Measurements from ENCODE around the gene GAGE12J. TPM values are rescaled to one million over a fixed set of nuclear protein-coding genes. Genes with fewer than 3 reads are reported as not detected.

Gene GAGE12J
- total RNA-seq, 1 experiment from 2014 or later: not detected

DNA sequence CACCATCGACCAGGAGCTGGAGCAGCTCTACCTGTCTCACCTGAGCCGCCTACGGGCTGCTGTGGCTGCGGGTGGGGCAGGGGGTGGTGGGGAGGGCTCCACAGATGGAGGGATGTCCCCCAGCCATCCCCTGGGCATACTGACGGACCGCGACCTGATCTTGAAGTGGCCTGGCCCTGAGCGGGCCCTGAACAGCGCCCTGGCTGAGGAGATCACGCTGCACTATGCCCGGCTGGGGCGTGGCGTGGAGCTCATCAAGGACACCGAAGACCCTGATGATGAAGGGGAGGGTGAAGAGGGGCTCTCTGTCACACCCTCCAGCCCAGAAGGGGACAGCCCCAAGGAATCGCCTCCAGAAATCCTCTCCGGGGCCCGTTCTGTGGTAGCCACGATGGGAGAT lies 35.7 kb upstream of the GAGE12J start:
- Histone ChIP-seq H3K4me1 (no peaks in the 10 kb centered on the region), H3K36me3 (ENCODE audit: control insufficient read depth, insufficient read depth, low read length) (no peaks in the 10 kb centered on the region), H3K9me3 (no peaks in the 10 kb centered on the region), H3K27me3 (replicated peaks; ENCODE audit: control insufficient read depth, insufficient read depth, low read length) (no peaks in the 10 kb centered on the region), H3K4me3 (ENCODE audit: low read depth, low read length) (no peak overlapping the region)
- peaks cover 12% of the 10 kb centered on the region for H3K36me3 Mint-ChIP-seq (ENCODE audit: insufficient read depth, unreplicated experiment)
- TF ChIP-seq, protein P1, sequence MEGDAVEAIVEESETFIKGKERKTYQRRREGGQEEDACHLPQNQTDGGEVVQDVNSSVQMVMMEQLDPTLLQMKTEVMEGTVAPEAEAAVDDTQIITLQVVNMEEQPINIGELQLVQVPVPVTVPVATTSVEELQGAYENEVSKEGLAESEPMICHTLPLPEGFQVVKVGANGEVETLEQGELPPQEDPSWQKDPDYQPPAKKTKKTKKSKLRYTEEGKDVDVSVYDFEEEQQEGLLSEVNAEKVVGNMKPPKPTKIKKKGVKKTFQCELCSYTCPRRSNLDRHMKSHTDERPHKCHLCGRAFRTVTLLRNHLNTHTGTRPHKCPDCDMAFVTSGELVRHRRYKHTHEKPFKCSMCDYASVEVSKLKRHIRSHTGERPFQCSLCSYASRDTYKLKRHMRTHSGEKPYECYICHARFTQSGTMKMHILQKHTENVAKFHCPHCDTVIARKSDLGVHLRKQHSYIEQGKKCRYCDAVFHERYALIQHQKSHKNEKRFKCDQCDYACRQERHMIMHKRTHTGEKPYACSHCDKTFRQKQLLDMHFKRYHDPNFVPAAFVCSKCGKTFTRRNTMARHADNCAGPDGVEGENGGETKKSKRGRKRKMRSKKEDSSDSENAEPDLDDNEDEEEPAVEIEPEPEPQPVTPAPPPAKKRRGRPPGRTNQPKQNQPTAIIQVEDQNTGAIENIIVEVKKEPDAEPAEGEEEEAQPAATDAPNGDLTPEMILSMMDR (IDR thresholded peaks at IDR 0.05; ENCODE audit: insufficient read depth in 1 of 2, low read depth in 1 of 2, low read length in 1 of 2, severe bottlenecking in 1 of 2, unreplicated experiment in 1 of 2): no peak
- CTCF ChIA-PET: no interaction called here
- H3K4me1 Mint-ChIP-seq (ENCODE audit: low read depth, unreplicated experiment): no peaks in the 10 kb centered on the region
- DNase-seq: no peak
- POLR2A ChIA-PET: no interaction called here
- intact Hi-C loops (cut with micrococcal nuclease; ENCODE audit: unreplicated experiment): no loop called here
- H3K27me3 Mint-ChIP-seq (ENCODE audit: insufficient read depth, unreplicated experiment): no peaks in the 10 kb centered on the region
- no peaks in the 10 kb centered on the region for H3K9me3 Mint-ChIP-seq (ENCODE audit: unreplicated experiment)
- no peak overlapping the region for H3K4me3 Mint-ChIP-seq (ENCODE audit: unreplicated experiment)
- no peak overlapping the region for H3K27ac Mint-ChIP-seq (ENCODE audit: unreplicated experiment)
- no TSS peak for BruUV-seq (replicated peaks)

DNA sequence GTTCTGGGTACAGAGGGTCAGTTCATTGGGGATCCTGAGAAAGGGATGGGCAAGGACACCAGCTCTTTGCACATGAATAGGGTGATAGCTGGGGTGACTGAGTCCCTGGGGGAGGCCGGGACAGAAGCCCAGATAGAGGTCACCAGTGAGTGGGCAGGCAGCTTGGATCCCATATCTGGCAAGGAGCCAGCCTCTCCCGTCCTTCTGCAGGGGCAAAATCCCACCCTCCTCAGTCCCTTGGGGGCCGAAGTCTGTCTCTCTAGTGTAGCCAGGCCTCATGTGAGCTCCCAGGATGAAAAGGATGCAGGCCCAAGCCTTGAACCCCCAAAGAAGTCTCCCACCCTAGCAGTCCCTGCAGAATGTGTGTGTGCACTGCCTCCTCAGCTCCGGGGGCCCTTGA lies 35.3 kb upstream of the GAGE12J start:
- Histone ChIP-seq H3K9me3 (no peaks in the 10 kb centered on the region), H3K36me3 (ENCODE audit: control insufficient read depth, insufficient read depth, low read length) (no peaks in the 10 kb centered on the region), H3K27me3 (replicated peaks; ENCODE audit: control insufficient read depth, insufficient read depth, low read length) (no peaks in the 10 kb centered on the region), H3K4me1 (no peaks in the 10 kb centered on the region), H3K4me3 (ENCODE audit: low read depth, low read length) (no peak overlapping the region)
- TF ChIP-seq, protein P1 (IDR thresholded peaks at IDR 0.05; ENCODE audit: insufficient read depth in 1 of 2, low read depth in 1 of 2, low read length in 1 of 2, severe bottlenecking in 1 of 2, unreplicated experiment in 1 of 2): no peak
- peaks cover 2% of the 10 kb centered on the region for H3K4me1 Mint-ChIP-seq (ENCODE audit: low read depth, unreplicated experiment)
- POLR2A ChIA-PET: no interaction called here
- H3K36me3 Mint-ChIP-seq (ENCODE audit: insufficient read depth, unreplicated experiment): peaks cover 12% of the 10 kb centered on the region
- H3K27ac Mint-ChIP-seq (ENCODE audit: unreplicated experiment): no peak overlapping the region
- no peak overlapping the region for H3K4me3 Mint-ChIP-seq (ENCODE audit: unreplicated experiment)
- no TSS peak for BruUV-seq (replicated peaks)
- H3K9me3 Mint-ChIP-seq (ENCODE audit: unreplicated experiment): no peaks in the 10 kb centered on the region
- DNase-seq: no peak
- intact Hi-C loops (cut with micrococcal nuclease; ENCODE audit: unreplicated experiment): no loop called here
- CTCF ChIA-PET: no interaction called here
- H3K27me3 Mint-ChIP-seq (ENCODE audit: insufficient read depth, unreplicated experiment): no peaks in the 10 kb centered on the region

DNA sequence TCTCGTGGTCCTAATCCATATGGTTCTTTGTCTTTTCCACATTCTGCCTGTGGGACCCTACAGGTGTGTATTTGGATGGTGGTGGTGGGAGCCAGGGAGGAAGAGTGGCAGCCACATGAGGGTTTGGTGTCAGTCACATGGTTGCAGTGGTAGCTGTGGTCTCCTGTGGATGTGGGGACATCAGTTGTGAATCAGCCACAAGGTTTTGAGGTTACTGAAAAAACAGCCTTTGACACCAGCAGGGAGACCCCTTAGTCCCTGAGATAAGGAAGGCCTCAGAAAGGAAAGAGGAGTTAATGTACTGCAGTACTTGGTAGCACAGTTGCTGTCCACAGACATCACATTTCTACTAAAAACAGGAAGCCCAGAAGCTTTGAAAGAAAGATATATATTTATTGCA lies 34.2 kb upstream of the GAGE12J start:
- Histone ChIP-seq H3K4me1 (no peaks in the 10 kb centered on the region), H3K36me3 (ENCODE audit: control insufficient read depth, insufficient read depth, low read length) (no peaks in the 10 kb centered on the region), H3K4me3 (ENCODE audit: low read depth, low read length) (no peak overlapping the region), H3K9me3 (no peaks in the 10 kb centered on the region), H3K27me3 (replicated peaks; ENCODE audit: control insufficient read depth, insufficient read depth, low read length) (no peaks in the 10 kb centered on the region)
- Mint-ChIP-seq H3K36me3 (ENCODE audit: insufficient read depth, unreplicated experiment) (peaks cover 4% of the 10 kb centered on the region), H3K9me3 (ENCODE audit: unreplicated experiment) (no peaks in the 10 kb centered on the region), H3K4me1 (ENCODE audit: low read depth, unreplicated experiment) (peaks cover 6% of the 10 kb centered on the region), H3K27me3 (ENCODE audit: insufficient read depth, unreplicated experiment) (no peaks in the 10 kb centered on the region), H3K4me3 (ENCODE audit: unreplicated experiment) (no peak overlapping the region), H3K27ac (ENCODE audit: unreplicated experiment) (no peak overlapping the region)
- BruUV-seq (replicated peaks): no TSS peak
- no peak for DNase-seq
- intact Hi-C loops (cut with micrococcal nuclease; ENCODE audit: unreplicated experiment): no loop called here
- TF ChIP-seq, protein P1 (IDR thresholded peaks at IDR 0.05; ENCODE audit: insufficient read depth in 1 of 2, low read depth in 1 of 2, low read length in 1 of 2, severe bottlenecking in 1 of 2, unreplicated experiment in 1 of 2): no peak
- ChIA-PET CTCF (no interaction called here), POLR2A (no interaction called here)
